PC-9 (cell line): ENCODE measurements around the gene RAE1. TPM values are rescaled to one million over a fixed set of nuclear protein-coding genes. Genes with fewer than 3 reads are reported as not detected.
A peak's percentile ranks its signal among the peaks of the same experiment; 100 is the strongest.

ENCODE experiments used
- BruUV-seq: library from RNA; stranded (reverse); fragments of 400-500 nt; replicated peaks from 2 replicates; lab custom pipeline; 2021; lab: Mats Ljungman, UMichigan
- CTCF ChIA-PET: fragments of 300-600 bp; sonication (Branson Sonifier 250); formaldehyde crosslinking; loops from one replicate; lab custom pipeline; 2022; ENCODE audit warnings: antibody characterized with exemption; lab: Charles Lee
- POLR2A ChIA-PET: fragments of 300-600 bp; sonication (Branson Sonifier 250); formaldehyde crosslinking; loops from one replicate; lab custom pipeline; 2022; ENCODE audit warnings: antibody characterized with exemption; ENCODE audit not compliant: unreplicated experiment; lab: Charles Lee
- DNase-seq, 2 experiments: peaks; one replicate each; pipeline versions ENCODE4 v3.0.0 to v3.0.0-alpha.2; 2015 to 2022; ENCODE audit warnings: mixed read lengths in 1 of 2
- H2AFZ ChIP-seq: fragments of 200-600 bp; sonication (generic); 2 replicates; pipeline ENCODE4 v1.8.1; 2017; ENCODE audit warnings: antibody characterized with exemption
- H3F3A ChIP-seq: fragments of 200-600 bp; sonication (generic); 2 replicates; pipeline ENCODE4 v1.8.1; 2017; ENCODE audit warnings: antibody characterized with exemption, mild to moderate bottlenecking, low read depth; ENCODE audit not compliant: insufficient read depth
- H3K27ac ChIP-seq: fragments of 200-600 bp; sonication (generic); 2 replicates; pipeline ENCODE4 v1.6.1; 2016; ENCODE audit warnings: mixed run types
- H3K27me3 ChIP-seq: fragments of 200-600 bp; sonication (generic); 2 replicates; pipeline ENCODE4 v1.6.1; 2016; ENCODE audit warnings: low read depth, mixed run types; ENCODE audit not compliant: insufficient read depth
- H3K36me3 ChIP-seq: fragments of 200-600 bp; sonication (generic); 2 replicates; pipeline ENCODE4 v1.6.1; 2016; ENCODE audit warnings: low read depth, mixed run types
- H3K4me1 ChIP-seq: fragments of 200-600 bp; sonication (generic); replicated peaks from 2 replicates; pipeline ENCODE4 v1.6.1; 2016; ENCODE audit warnings: mixed run types; ENCODE audit not compliant: insufficient read depth
- H3K4me2 ChIP-seq: fragments of 200-600 bp; sonication (generic); 2 replicates; pipeline ENCODE4 v1.6.1; 2017; ENCODE audit warnings: mixed run types
- H3K4me3 ChIP-seq: fragments of 200-600 bp; sonication (generic); 2 replicates; pipeline ENCODE4 v1.6.1; 2016; ENCODE audit warnings: mixed run types
- H3K79me2 ChIP-seq: fragments of 200-600 bp; sonication (generic); 2 replicates; pipeline ENCODE4 v1.6.1; 2017; ENCODE audit warnings: low read depth, mixed run types
- H3K9me2 ChIP-seq: fragments of 200-600 bp; sonication (generic); 2 replicates; pipeline ENCODE4 v1.8.1; 2017; ENCODE audit warnings: mild to moderate bottlenecking; ENCODE audit not compliant: insufficient read depth
- H3K9me3 ChIP-seq: fragments of 200-600 bp; sonication (generic); 2 replicates; pipeline ENCODE4 v1.8.1; 2016; ENCODE audit warnings: low read depth; ENCODE audit not compliant: insufficient read depth
- H4K20me1 ChIP-seq: fragments of 200-600 bp; sonication (generic); 2 replicates; pipeline ENCODE4 v1.8.1; 2017; ENCODE audit not compliant: insufficient read depth
- CTCF ChIP-seq: fragments of 200-600 bp; sonication (generic); conservative IDR thresholded peaks from 2 replicates; pipeline ENCODE4 v1.6.1; 2017; ENCODE audit warnings: mixed run types, antibody characterized with exemption, mild to moderate bottlenecking, moderate library complexity
- EZH2 ChIP-seq: fragments of 200-600 bp; sonication (generic); IDR thresholded peaks from 2 replicates; pipeline ENCODE4 v1.8.0; 2017; ENCODE audit warnings: antibody characterized with exemption, low read depth
- intact Hi-C: fragments of 100-400 bp; cut with micrococcal nuclease; formaldehyde crosslinking; loops from one replicate; pipeline ENCODE4 v1.10.0; 2022; ENCODE audit not compliant: unreplicated experiment
- total RNA-seq: library from RNA; stranded (reverse); gene quantifications from 2 replicates; pipeline ENCODE4 v1.2.3, GENCODE V29; 2021

Gene RAE1
- total RNA-seq, 1 experiment from 2014 or later, result 38.4 TPM

DNA sequence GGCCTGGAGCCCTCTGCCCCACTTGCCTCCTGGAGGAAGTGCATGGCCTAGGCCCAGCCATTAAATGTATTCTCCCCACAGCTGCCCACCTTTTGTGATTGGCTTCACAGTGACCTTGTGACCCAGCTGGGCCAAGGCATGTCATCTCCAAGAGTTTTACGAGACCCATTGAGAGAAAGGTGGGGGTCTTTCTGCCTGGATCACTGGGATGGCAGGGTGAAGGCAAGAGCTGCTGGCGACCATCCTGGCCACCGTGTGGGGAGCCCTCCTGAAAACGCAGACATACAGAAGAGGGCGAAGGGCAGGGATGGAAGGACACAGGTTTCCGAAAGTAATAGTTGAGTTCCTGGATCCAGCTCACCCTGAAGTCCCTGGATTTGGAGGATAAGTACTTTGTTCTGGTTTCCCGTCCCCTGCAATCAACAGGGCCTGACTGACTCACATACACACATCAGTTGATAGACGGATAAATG, 33.7 kb upstream of the RAE1 start:
- Histone ChIP-seq H3K4me1 (peaks cover 13% of the 10 kb centered on the region), H3K36me3 (no peaks in the 10 kb centered on the region), H3K27me3 (no peaks in the 10 kb centered on the region)

DNA sequence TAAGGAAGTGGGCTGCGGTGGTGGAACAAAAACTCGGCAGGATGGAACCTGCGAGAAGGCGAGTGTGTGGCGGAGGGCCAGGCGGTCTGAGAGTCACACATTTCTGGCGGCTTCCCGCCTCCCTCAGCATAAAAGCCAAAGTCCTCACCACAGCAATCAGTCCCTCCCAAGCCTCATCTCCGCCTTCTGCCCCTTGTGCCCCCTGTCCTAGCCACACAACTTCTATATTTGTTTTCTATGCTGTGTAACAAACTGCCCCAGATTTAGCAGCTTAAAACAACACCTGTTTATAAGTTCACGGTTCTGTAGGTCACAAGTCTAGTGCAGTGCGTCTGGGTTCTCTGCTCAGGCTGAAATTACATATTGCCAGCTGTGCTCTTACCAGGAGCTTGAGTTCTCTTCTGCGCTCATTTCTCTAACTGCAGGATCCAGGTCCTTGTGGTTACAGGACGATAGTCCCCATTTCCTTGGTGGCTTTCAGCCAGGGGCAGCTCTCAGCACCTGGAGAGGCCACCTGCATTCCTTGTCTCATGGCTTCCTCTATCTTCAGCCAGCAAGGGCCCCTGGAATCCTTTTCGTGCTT, 33.2 kb upstream of the RAE1 start:
- intact Hi-C loops, result no loop called here
- ChIA-PET CTCF (interaction anchor here (1.0 kb wide), 1 partner anchor 15 kb away, joined by 3 read pairs; no protein-coding TSS in a partner anchor), POLR2A (interaction anchor here (0.7 kb wide), 1 partner anchor 9 kb away, joined by 5 read pairs; no protein-coding TSS in a partner anchor)
- no TSS peak for BruUV-seq
- H3K4me3 ChIP-seq, result no peak overlapping the region
- no peak overlapping the region for H2AFZ ChIP-seq
- H3K9me3 ChIP-seq, result no peaks in the 10 kb centered on the region
- no peaks in the 10 kb centered on the region; the same call in 1 of the 2 replicates for H3F3A ChIP-seq
- no peaks in the 10 kb centered on the region for H3K79me2 ChIP-seq
- peaks cover 19% of the 10 kb centered on the region for H3K4me1 ChIP-seq
- no peak overlapping the region for H3K27ac ChIP-seq
- no peak overlapping the region for H3K4me2 ChIP-seq
- H3K27me3 ChIP-seq, result no peaks in the 10 kb centered on the region
- no peaks in the 10 kb centered on the region for H4K20me1 ChIP-seq
- no peaks in the 10 kb centered on the region for H3K36me3 ChIP-seq
- H3K9me2 ChIP-seq, result no peaks in the 10 kb centered on the region
- TF ChIP-seq EZH2 (no peak), CTCF (no peak)
- DNase-seq, result peak; percentile 15 to 42

More for the DNA sequence above, 33.7 kb upstream of the RAE1 start:
- no TSS peak for BruUV-seq
- Histone ChIP-seq H3K79me2 (no peaks in the 10 kb centered on the region), H3F3A (no peaks in the 10 kb centered on the region; the same call in 1 of the 2 replicates), H3K4me3 (no peak overlapping the region), H4K20me1 (no peaks in the 10 kb centered on the region), H3K4me2 (no peak overlapping the region), H3K27ac (no peak overlapping the region), H3K9me2 (no peaks in the 10 kb centered on the region), H2AFZ (no peak overlapping the region), H3K9me3 (no peaks in the 10 kb centered on the region)
- TF ChIP-seq CTCF (no peak), EZH2 (no peak)
- ChIA-PET POLR2A (no interaction called here), CTCF (interaction anchor here (1.0 kb wide), 1 partner anchor 15 kb away, joined by 3 read pairs; no protein-coding TSS in a partner anchor)
- intact Hi-C loops, result no loop called here
- DNase-seq, result no peak

DNA sequence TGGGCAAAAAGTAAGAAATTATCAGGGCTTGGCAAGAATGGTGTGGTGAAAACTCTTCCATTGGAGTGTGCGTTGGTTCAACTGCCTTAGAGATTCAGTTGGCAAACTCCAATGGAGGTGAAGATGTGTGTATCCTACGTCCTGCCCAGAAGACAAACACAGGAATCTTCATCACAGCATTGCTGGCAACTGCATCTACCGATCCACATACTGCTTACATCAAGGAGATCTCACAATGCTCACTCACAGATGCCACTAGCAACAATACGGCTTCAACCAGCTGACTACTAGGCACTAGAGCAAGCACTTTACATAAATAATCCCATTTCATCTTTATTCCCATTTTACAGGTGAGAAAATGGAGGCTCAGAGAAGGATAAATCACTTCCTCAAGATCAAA, 31.5 kb upstream of the RAE1 start:
- Histone ChIP-seq H2AFZ (no peak overlapping the region), H4K20me1 (no peaks in the 10 kb centered on the region), H3K36me3 (no peaks in the 10 kb centered on the region), H3K9me3 (no peaks in the 10 kb centered on the region), H3K4me1 (peaks cover 35% of the 10 kb centered on the region), H3K4me3 (no peak overlapping the region), H3K27ac (no peak overlapping the region), H3K27me3 (no peaks in the 10 kb centered on the region), H3K4me2 (no peak overlapping the region), H3F3A (peaks cover 5% of the 10 kb centered on the region; the same call in 1 of the 2 replicates), H3K79me2 (no peaks in the 10 kb centered on the region), H3K9me2 (no peaks in the 10 kb centered on the region)
- BruUV-seq, result no TSS peak
- intact Hi-C loops, result no loop called here
- TF ChIP-seq CTCF (no peak), EZH2 (no peak)
- no peak for DNase-seq
- ChIA-PET POLR2A (no interaction called here), CTCF (no interaction called here)
